Suprapubic skin (tissue), 4 donors: ENCODE results near the gene EPHA1. TPM values are rescaled to one million over a fixed set of nuclear protein-coding genes. Genes with fewer than 3 reads are reported as not detected.

Source experiments
- DNase-seq, 2 donors: peaks; one replicate each; pipeline ENCODE4 v3.0.0-alpha.2; 2019; ENCODE audit warnings: low spot score in 2 of 2
- H3K27ac ChIP-seq: fragments of 200-600 bp; sonication (generic); one replicate; pipeline ENCODE4 v1.5.1; 2019
- H3K27me3 ChIP-seq: fragments of 200-600 bp; sonication (generic); one replicate; pipeline ENCODE4 v1.5.1; 2019
- H3K36me3 ChIP-seq: fragments of 200-600 bp; sonication (generic); one replicate; pipeline ENCODE4 v1.5.1; 2019
- H3K4me1 ChIP-seq: fragments of 200-600 bp; sonication (generic); one replicate; pipeline ENCODE4 v1.5.1; 2019
- H3K4me3 ChIP-seq: fragments of 200-600 bp; sonication (generic); one replicate; pipeline ENCODE4 v1.5.1; 2019; ENCODE audit warnings: mild to moderate bottlenecking
- H3K9me3 ChIP-seq: fragments of 200-600 bp; sonication (generic); one replicate; pipeline ENCODE4 v1.5.1; 2019
- CTCF ChIP-seq, 2 donors: fragments of 200-600 bp in 1 of 2; fragments of 450-650 bp in 1 of 2; sonication (generic) in 1 of 2; IDR thresholded peaks; one replicate each; pipeline ENCODE4 v1.5.1; 2016 to 2019; ENCODE audit warnings: antibody characterized with exemption in 2 of 2, mild to moderate bottlenecking in 1 of 2, moderate library complexity in 1 of 2
- EP300 ChIP-seq: sonication (generic); formaldehyde crosslinking; IDR thresholded peaks from one replicate; pipeline ENCODE4 v1.6.1; 2017; ENCODE audit warnings: antibody characterized with exemption
- POLR2A ChIP-seq, 2 donors: fragments of 450-650 bp; IDR thresholded peaks; one replicate each; pipeline ENCODE4 v1.6.1; 2017; ENCODE audit warnings: antibody characterized with exemption in 2 of 2, mild to moderate bottlenecking in 2 of 2, moderate library complexity in 2 of 2
- POLR2AphosphoS5 ChIP-seq, 3 donors: sonication (generic); formaldehyde crosslinking; IDR thresholded peaks; one replicate each; pipeline ENCODE4 v1.6.1; 2017; ENCODE audit warnings: antibody characterized with exemption in 3 of 3
- WGBS: methylation state at CpG from one replicate; pipeline ENCODE4 v1.1.5; 2018; 5-methylcytosine and 5-hydroxymethylcytosine counted together
- total RNA-seq, 4 donors: library from RNA; depleted of rRNA; stranded (reverse); fragments of >200 nt; gene quantifications; one replicate each; pipeline ENCODE4 v1.1.0, GENCODE V29; 2016

Gene EPHA1
- total RNA-seq, 4 donors from 2014 or later, result 60.9 to 94.4 (median 67.7) TPM

GRCh38 chr7:143401265-143401664, 7.4 kb downstream of the EPHA1 start:
- TF ChIP-seq CTCF (IDR thresholded peaks at IDR 0.05), result no peak
- WGBS, result 85% methylated on average over 10 of the region's 12 CpGs
- Histone ChIP-seq H3K27ac (no peak overlapping the region), H3K36me3 (peaks cover 23% of the 10 kb centered on the region), H3K4me1 (peaks cover 8% of the 10 kb centered on the region), H3K4me3 (no peak overlapping the region), H3K9me3 (no peaks in the 10 kb centered on the region), H3K27me3 (no peaks in the 10 kb centered on the region)
- no peak for DNase-seq

- no peak for DNase-seq
- Histone ChIP-seq H3K4me3 (no peak overlapping the region), H3K27me3 (no peaks in the 10 kb centered on the region), H3K9me3 (no peaks in the 10 kb centered on the region), H3K4me1 (no peaks in the 10 kb centered on the region), H3K36me3 (peaks cover 34% of the 10 kb centered on the region), H3K27ac (no peak overlapping the region)
- no peak for TF ChIP-seq POLR2AphosphoS5 (IDR thresholded peaks at IDR 0.05)
- TF ChIP-seq EP300, result no peak
- no peak for TF ChIP-seq CTCF (IDR thresholded peaks at IDR 0.05)
- no peak for TF ChIP-seq POLR2A (IDR thresholded peaks at IDR 0.05)
- 95% methylated on average over 19 of the region's 20 CpGs for whole genome bisulfite sequencing
Measured at GRCh38 chr7:143399642-143400041, 9.0 kb downstream of the EPHA1 start.

- TF ChIP-seq POLR2AphosphoS5 (IDR thresholded peaks at IDR 0.05) (no peak), CTCF (IDR thresholded peaks at IDR 0.05) (no peak), EP300 (no peak), POLR2A (IDR thresholded peaks at IDR 0.05) (no peak)
- Histone ChIP-seq H3K4me3 (no peak overlapping the region), H3K27ac (no peak overlapping the region), H3K36me3 (peaks cover 34% of the 10 kb centered on the region), H3K9me3 (no peaks in the 10 kb centered on the region), H3K4me1 (no peaks in the 10 kb centered on the region), H3K27me3 (no peaks in the 10 kb centered on the region)
- no peak for DNase-seq
- 85% methylated on average over 4 of the region's 8 CpGs for WGBS
Measured at GRCh38 chr7:143399151-143399550, 9.5 kb downstream of the EPHA1 start.

GRCh38 chr7:143398616-143399015, 10.0 kb downstream of the EPHA1 start:
- Histone ChIP-seq H3K27me3 (no peaks in the 10 kb centered on the region), H3K4me3 (no peak overlapping the region), H3K9me3 (no peaks in the 10 kb centered on the region), H3K4me1 (no peaks in the 10 kb centered on the region), H3K27ac (no peak overlapping the region), H3K36me3 (peaks cover 34% of the 10 kb centered on the region)
- DNase-seq, result no peak
- WGBS, result 93% methylated on average over 14 of the region's 14 CpGs
- TF ChIP-seq EP300 (no peak), CTCF (IDR thresholded peaks at IDR 0.05) (no peak)

GRCh38 chr7:143397710-143398530, 10.7 kb downstream of the EPHA1 start:
- no peak for TF ChIP-seq CTCF (IDR thresholded peaks at IDR 0.05)
- no peak for TF ChIP-seq EP300
- no peak for TF ChIP-seq POLR2AphosphoS5 (IDR thresholded peaks at IDR 0.05)
- no peak for TF ChIP-seq POLR2A (IDR thresholded peaks at IDR 0.05)
- Histone ChIP-seq H3K4me1 (peaks cover 6% of the 10 kb centered on the region), H3K9me3 (no peaks in the 10 kb centered on the region), H3K27me3 (no peaks in the 10 kb centered on the region), H3K36me3 (peaks cover 40% of the 10 kb centered on the region), H3K27ac (no peak overlapping the region), H3K4me3 (no peak overlapping the region)
- DNase-seq, result no peak
- WGBS, result 91% methylated on average over 15 of the region's 16 CpGs
